HG02571 (cell line): ENCODE data around the gene HIBCH.
"Not testable (repeated sequence)": the region's sequence is repeated elsewhere in the genome, so short reads cannot be mapped to it uniquely, and the experiment has no call there.

Source experiments
- ATAC-seq: cut with Tn5 transposase; IDR thresholded peaks from one replicate; pipeline ENCODE4 v1.9.1; 2021; ENCODE audit warnings: mild to moderate bottlenecking, moderate library complexity; ENCODE audit not compliant: unreplicated experiment

HIBCH gene

GRCh38 chr2:190255676-190256075, 64.0 kb downstream of the HIBCH start:
- ATAC-seq, result no peak

GRCh38 chr2:190254063-190254850, 65.4 kb downstream of the HIBCH start:
- ATAC-seq, result no peak

GRCh38 chr2:190250421-190250820, 69.2 kb downstream of the HIBCH start:
- ATAC-seq, result no peak

DNA sequence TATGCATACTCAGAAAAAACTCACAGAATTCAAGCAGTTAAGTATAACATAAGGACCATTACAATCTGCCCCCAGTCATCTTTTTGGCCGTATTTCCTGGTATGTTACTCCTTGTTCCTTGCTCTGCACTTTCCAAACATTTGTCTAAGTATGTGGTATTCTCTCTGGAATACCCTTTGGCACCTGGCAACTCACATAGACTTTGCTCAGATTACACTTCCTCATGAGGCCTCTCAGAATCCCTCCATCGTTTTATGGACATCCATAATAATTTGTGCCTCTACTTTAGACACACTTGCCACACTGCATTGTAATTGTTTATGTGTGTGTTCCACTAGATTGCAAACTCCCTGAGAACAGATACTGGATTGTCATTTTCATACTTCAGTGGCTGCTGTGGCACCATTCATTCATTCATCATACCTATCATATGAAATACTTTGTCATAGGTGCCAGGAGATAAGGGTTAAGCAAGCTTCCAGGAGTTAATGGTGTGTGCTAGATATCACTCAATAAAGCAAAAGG, 84.0 kb downstream of the HIBCH start:
- ATAC-seq, result no peak

- ATAC-seq, result no peak
Observed at GRCh38 chr2:190235101-190235500, 84.5 kb downstream of the HIBCH start.

- not testable (repeated sequence) for ATAC-seq
Observed at GRCh38 chr2:190223989-190224388, 95.6 kb downstream of the HIBCH start.

DNA sequence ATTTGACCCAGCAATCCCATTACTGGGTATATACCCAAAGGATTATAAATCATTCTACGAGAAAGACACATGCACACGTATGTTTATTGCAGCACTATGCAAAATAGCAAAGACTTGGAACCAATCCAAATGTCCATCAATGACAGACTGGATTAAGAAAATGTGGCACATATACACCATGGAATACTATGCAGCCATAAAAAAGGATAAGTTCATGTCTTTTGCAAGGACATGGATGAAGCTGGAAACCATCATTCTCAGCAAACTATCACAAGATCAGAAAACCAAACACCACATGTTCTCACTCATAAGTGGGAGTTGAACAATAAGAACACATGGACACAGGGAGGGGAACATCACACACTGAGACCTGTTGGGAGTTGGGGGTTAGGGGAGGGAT, 96.9 kb downstream of the HIBCH start:
- not testable (repeated sequence) for ATAC-seq

DNA sequence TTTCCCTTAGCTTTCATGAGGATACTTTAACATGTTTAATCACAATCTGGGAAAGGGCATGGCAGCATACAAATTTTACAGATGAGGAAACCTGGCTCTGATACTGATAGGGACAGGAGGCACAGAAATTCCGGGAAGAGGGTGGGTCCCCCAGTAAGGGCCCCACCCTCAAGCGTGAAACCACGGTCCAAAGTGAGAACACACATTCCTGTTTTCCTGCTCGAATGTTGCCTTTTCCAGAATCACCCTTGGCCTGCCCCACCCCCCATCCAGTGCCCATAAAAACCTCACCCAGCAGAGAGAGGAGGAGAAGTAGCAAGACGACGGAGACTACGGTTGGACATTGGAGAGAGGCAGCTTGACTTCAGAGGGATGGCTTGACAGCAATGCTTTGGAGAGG, 98.2 kb downstream of the HIBCH start:
- no peak for ATAC-seq

DNA sequence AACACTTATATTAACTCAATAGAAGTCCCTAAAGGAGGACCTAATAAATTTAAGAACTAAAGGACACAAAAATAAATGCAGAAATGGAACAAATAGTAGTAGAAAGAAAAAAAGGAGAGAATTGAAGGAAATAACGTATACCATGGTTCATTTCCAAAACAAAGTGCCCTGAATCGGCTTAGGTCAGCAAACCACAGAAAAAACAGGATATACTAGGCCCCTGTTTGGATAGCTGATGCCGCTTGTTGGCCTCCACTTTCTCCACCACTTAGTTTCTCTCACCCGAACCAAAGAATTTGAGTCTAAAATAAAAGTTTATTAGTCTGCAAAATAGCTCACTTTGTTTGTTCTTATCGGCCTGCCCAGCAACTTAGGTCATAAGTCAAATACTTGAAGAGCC, 100.4 kb downstream of the HIBCH start:
- ATAC-seq, result no peak

DNA sequence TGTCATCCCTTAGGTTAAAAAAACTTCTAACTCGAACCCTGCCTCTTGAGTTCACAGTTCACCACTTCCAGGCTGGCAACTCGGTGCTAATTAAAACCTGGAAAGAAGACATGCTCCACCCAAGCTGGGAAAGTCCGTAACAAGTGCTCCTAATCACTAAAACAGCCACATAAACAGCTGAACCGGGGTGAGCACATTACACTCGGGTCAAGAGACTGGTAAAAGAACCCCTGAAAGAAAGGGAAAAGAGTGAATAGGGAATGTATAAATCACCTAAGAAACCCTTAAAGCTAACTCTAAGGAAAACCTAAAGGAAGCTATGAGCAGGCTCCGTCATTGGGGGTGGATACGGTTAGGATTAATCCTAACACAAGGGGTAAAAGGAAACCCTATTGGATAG, 102.0 kb downstream of the HIBCH start:
- ATAC-seq, result no peak

DNA sequence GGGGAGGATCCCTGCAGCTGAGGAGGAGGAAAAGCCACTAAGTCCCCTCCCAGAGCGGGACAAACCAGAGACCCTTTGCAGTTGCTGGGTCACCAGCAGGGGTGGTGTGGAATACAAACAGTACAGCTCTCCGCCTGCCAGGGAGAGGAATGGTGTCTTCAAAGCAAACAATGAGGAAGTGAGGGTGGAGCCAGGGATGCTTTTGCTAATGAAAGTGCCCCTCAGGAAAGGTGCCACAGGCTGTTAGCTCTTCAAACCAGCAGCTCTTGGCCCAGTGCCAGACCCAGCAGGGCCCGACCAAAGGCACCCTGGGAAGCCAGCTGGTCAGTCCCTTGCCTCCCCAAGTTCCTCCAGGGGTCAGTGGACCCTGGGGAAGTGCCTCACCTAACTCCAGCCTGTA, 102.8 kb downstream of the HIBCH start:
- ATAC-seq, result no peak

DNA sequence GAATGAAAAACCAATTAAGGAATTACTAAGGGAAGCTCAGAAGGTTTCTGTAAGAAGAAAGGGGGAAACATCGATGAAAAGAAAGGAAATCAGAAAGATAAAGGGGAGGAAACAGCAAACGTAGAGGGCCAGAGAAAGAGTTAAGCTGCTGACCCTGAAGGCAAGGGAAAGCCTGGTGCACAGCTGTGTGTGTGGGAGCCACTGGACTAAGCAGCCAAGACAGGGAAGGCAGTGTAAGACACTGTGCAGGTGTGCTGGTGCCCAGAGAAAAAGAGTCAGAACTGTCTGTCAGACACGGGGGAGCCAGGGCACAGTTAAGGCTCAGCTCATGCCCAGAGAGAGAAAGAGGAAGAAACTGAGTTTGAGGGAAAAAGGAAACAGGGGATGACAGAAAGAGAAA, 104.0 kb downstream of the HIBCH start:
- no peak for ATAC-seq

DNA sequence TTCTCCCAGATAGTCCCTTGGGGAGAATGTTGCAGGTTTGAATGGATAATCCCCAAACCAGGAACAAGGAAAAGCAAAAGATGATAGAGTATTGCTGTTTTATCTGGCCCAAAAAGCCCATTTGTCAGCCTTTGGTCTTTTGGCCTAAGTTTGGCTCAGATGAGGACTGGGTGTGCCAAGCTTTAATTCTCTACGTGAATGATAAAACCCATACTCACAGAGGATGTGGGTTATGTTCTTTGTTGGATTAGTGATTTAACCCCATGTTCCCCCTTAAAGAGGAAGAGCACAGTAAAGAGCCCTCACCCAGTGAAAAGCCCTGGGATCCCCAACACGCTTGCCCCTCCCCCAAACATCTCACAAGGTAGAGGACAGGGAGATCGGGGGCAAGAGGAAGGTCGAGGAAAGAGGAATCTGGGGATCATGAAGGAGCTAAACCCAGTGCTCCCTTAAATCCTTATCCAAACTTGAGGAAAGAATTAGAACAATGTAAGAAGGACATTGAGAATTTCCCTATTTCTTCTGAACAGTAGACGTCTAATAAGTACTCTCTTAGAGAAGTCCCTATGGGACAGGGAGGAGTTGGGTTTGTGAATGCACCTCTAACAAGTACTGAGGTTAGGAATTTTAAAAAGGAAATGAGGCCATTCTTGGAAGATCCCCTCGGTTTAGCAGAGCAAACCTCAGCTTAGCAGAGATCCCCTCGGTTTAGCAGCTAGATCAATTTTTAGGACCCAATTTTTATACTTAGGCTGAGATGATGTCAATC, 105.0 kb downstream of the HIBCH start:
- no peak for ATAC-seq

GRCh38 chr2:190213441-190214335, 105.9 kb downstream of the HIBCH start:
- ATAC-seq, result no peak

- ATAC-seq, result no peak
Observed at GRCh38 chr2:190210471-190210870, 109.2 kb downstream of the HIBCH start.

GRCh38 chr2:190209559-190209958, 110.1 kb downstream of the HIBCH start:
- no peak for ATAC-seq

DNA sequence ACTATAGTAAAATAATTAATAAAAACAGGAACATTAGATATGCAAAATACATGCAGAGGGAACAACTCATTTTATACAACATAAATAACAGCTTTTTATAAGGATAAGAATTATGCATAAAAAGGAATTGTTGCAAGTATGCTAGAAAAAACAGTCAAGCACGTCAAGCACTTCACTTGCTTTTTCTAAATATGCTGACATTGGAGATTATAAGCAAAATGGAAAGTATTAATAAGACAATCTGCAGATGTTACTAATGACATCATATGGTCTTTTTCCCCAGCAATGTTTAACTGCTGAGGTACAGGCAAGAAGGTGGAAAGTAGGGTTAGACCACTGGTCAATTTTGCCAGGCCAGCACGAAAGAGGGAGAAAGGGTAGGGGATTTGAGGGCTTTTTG, 111.7 kb downstream of the HIBCH start:
- no peak for ATAC-seq

DNA sequence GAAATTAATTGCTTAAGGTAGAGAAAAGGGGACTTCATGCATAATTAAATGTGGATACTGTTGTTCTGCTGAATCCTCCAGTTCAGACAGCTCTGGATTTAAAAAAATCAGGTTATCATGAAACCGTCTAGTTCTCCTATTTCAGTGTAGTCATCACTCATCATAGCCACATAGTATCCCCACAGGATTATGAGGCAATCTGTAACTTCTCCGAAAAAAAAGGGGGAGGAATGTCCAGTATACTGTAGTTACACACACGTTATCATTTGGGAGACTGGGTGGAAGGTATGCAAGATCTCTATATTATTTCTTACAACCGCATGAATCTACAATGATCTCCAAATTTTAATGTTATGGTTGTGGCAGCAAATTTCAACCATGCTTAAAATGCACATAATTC, 114.0 kb downstream of the HIBCH start:
- no peak for ATAC-seq

DNA sequence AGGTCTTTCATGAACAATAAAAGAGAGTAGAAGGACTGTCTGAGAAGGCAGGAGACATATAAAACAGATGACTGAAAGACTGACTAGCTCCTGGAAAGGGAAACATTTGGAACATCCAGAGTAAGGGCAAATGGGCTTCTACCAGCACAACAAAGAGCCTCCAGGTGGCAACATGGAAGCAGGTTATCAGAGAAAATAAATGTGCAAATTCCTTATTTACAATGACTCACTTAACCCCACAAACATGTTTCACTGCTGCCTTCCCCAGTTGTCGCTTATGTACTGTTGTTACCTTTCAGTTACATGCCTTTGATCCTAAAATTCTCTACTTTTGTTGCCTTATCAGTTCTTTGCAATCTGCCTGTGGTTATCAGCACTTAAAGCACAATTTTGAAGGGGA, 117.0 kb downstream of the HIBCH start:
- ATAC-seq, result no peak

DNA sequence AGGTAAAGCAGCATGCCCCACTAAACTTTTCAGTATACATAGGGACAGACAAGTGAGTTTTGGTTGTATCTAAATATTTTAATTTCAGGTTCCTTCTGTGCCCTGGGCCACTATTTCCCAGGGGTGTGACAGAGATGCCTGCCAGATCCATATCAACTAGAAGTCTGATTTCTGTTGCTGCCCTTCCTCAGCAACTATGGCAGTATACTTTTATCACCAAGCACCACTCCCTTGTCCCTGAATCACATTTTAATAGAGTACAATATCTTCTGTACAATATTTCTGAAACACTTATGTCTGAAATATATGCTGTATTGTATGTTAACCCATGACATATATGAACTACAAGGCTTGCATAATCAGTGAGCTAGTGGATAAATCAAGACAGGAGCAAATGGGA, 117.6 kb downstream of the HIBCH start:
- ATAC-seq, result no peak

GRCh38 chr2:190200603-190201002, 119.0 kb downstream of the HIBCH start:
- no peak for ATAC-seq
